ENCODE data around the gene KERA.

KERA gene

GRCh38 chr12:91072931-91073330 is 15.1 kb upstream of the KERA start:
- no peak for DNase-seq

- DNase-seq: no peak
Measured at GRCh38 chr12:91070936-91071335, 13.1 kb upstream of the KERA start.

- DNase-seq: no peak
Measured at GRCh38 chr12:91065396-91065795, 7.6 kb upstream of the KERA start.

- no peak for DNase-seq
Measured at GRCh38 chr12:91064640-91065039, 6.8 kb upstream of the KERA start.

GRCh38 chr12:91061091-91061490 is 3.3 kb upstream of the KERA start:
- no peak for DNase-seq

GRCh38 chr12:91059211-91059610 is 1.4 kb upstream of the KERA start:
- DNase-seq: no peak

GRCh38 chr12:91058786-91059185 is 962 bp upstream of the KERA start:
- no peak for DNase-seq

- no peak for DNase-seq
Measured at GRCh38 chr12:91056488-91056887, 1.3 kb downstream of the KERA start.

- no peak for DNase-seq
Measured at GRCh38 chr12:91055976-91056375, 1.8 kb downstream of the KERA start.

- DNase-seq: no peak
Measured at GRCh38 chr12:91053951-91054715, 3.7 kb downstream of the KERA start.

- no peak for DNase-seq
Measured at GRCh38 chr12:91052026-91052425, 5.8 kb downstream of the KERA start.

- no peak for DNase-seq
Measured at GRCh38 chr12:91044586-91044985, 13.2 kb downstream of the KERA start.

- DNase-seq: no peak
Measured at GRCh38 chr12:91043408-91043807, 14.4 kb downstream of the KERA start.

GRCh38 chr12:91040096-91040755 is 17.6 kb downstream of the KERA start:
- no peak for DNase-seq

GRCh38 chr12:91037276-91037675 is 20.5 kb downstream of the KERA start:
- no peak for DNase-seq

GRCh38 chr12:91033251-91033650 is 24.6 kb downstream of the KERA start:
- no peak for DNase-seq

GRCh38 chr12:91023326-91024004 is 34.4 kb downstream of the KERA start:
- no peak for DNase-seq

GRCh38 chr12:91021076-91021475 is 36.7 kb downstream of the KERA start:
- no peak for DNase-seq

GRCh38 chr12:91019455-91019854 is 38.4 kb downstream of the KERA start:
- no peak for DNase-seq

GRCh38 chr12:91017511-91018263 is 40.1 kb downstream of the KERA start:
- no peak for DNase-seq

- no peak for DNase-seq
Measured at GRCh38 chr12:91017043-91017442, 40.8 kb downstream of the KERA start.

- DNase-seq: no peak
Measured at GRCh38 chr12:91009319-91009950, 48.4 kb downstream of the KERA start.

All from activated CD4-positive, alpha-beta T cell treated with anti-CD3 and anti-CD28 coated beads for 4 hours (primary cell).